Calu3 (cell line): ENCODE results near the gene RAPGEF5. TPM values are rescaled to one million over a fixed set of nuclear protein-coding genes. Genes with fewer than 3 reads are reported as not detected.

ENCODE experiments used
- BruUV-seq: library from RNA; stranded (reverse); fragments of 400-500 nt; replicated peaks from 2 replicates; lab custom pipeline; 2021; lab: Mats Ljungman, UMichigan
- CTCF ChIA-PET: fragments of 300-600 bp; sonication (Branson Sonifier 250); formaldehyde crosslinking; loops from one replicate; lab custom pipeline; 2022; ENCODE audit warnings: antibody characterized with exemption; lab: Charles Lee
- DNase-seq: peaks from one replicate; pipeline ENCODE4 v3.0.0; 2022
- H3K27ac Mint-ChIP-seq: one replicate; pipeline ENCODE4 v1.8.0; 2022; ENCODE audit warnings: mixed read lengths; ENCODE audit not compliant: unreplicated experiment
- H3K27me3 Mint-ChIP-seq: one replicate; pipeline ENCODE4 v1.8.0; 2022; ENCODE audit warnings: mixed read lengths; ENCODE audit not compliant: unreplicated experiment
- H3K36me3 Mint-ChIP-seq: one replicate; pipeline ENCODE4 v1.8.0; 2022; ENCODE audit warnings: mild to moderate bottlenecking, moderate library complexity, mixed read lengths; ENCODE audit not compliant: insufficient read depth, unreplicated experiment
- H3K4me1 Mint-ChIP-seq: one replicate; pipeline ENCODE4 v1.8.0; 2022; ENCODE audit warnings: mild to moderate bottlenecking, low read depth, mixed read lengths; ENCODE audit not compliant: unreplicated experiment
- H3K4me3 Mint-ChIP-seq: one replicate; pipeline ENCODE4 v1.8.0; 2022; ENCODE audit warnings: mild to moderate bottlenecking, low read depth, moderate library complexity, mixed read lengths; ENCODE audit not compliant: unreplicated experiment
- H3K9me3 Mint-ChIP-seq: one replicate; pipeline ENCODE4 v1.8.0; 2022; ENCODE audit warnings: low read depth, mixed read lengths; ENCODE audit not compliant: unreplicated experiment
- intact Hi-C: fragments of 100-400 bp; cut with micrococcal nuclease; formaldehyde crosslinking; loops from one replicate; pipeline ENCODE4 v1.10.0; 2022; ENCODE audit not compliant: unreplicated experiment
- total RNA-seq: library from RNA; stranded (reverse); gene quantifications from 2 replicates; pipeline ENCODE4 v1.2.3, GENCODE V29; 2022
- TF ChIP-seq, protein P1 (sequence below): fragments of 200-600 bp; IDR thresholded peaks from one replicate; pipeline ENCODE4 v1.8.0; 2022; ENCODE audit warnings: antibody characterized with exemption; ENCODE audit not compliant: unreplicated experiment

Gene RAPGEF5
- total RNA-seq, 1 experiment from 2014 or later, result 108 TPM

DNA sequence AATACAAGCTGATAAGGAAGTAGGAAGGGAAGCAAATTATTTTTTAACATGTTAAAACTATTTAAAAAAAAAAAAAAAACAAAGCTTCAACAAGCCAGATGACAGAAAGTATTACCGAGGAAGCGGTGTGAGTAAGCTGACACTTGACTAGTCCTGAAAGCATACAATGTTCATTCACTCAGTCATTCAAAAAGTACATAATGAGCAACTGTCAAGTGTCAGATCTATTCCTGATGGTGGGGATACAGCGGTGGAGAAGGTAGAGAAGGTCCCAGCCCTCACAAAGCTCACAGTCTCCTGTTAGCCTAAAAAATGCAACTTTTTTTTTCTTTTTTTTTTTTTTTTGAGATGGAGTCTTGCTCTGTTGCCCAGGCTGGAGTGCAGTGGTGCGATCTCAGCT, 40.0 kb downstream of the RAPGEF5 start:
- no peaks in the 10 kb centered on the region for H3K27me3 Mint-ChIP-seq

DNA sequence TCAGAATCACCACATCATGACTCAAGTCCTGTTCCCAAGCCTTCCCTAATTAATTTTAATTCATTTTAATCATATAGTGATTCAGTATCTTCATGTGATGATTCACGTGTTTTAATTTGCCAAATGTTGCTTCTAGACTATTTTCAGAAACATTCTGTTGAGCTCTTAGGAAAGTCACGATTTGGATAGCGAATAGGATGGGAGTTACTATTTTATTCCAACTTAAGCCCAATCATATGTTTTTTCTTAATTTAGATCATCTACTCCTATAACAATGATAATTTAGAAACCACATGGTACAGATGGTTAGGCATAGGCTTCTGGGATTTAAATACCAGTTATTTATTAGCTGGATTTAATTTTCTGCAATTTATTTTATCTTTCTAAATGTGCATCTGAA, 49.1 kb downstream of the RAPGEF5 start:
- no peak for DNase-seq
- no TSS peak for BruUV-seq
- peaks cover 4% of the 10 kb centered on the region for H3K9me3 Mint-ChIP-seq
- H3K27me3 Mint-ChIP-seq, result no peaks in the 10 kb centered on the region
- peaks cover 8% of the 10 kb centered on the region for H3K4me1 Mint-ChIP-seq
- no peak overlapping the region for H3K4me3 Mint-ChIP-seq
- TF ChIP-seq, protein P1, sequence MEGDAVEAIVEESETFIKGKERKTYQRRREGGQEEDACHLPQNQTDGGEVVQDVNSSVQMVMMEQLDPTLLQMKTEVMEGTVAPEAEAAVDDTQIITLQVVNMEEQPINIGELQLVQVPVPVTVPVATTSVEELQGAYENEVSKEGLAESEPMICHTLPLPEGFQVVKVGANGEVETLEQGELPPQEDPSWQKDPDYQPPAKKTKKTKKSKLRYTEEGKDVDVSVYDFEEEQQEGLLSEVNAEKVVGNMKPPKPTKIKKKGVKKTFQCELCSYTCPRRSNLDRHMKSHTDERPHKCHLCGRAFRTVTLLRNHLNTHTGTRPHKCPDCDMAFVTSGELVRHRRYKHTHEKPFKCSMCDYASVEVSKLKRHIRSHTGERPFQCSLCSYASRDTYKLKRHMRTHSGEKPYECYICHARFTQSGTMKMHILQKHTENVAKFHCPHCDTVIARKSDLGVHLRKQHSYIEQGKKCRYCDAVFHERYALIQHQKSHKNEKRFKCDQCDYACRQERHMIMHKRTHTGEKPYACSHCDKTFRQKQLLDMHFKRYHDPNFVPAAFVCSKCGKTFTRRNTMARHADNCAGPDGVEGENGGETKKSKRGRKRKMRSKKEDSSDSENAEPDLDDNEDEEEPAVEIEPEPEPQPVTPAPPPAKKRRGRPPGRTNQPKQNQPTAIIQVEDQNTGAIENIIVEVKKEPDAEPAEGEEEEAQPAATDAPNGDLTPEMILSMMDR, result no peak
- H3K36me3 Mint-ChIP-seq, result peaks cover 44% of the 10 kb centered on the region
- CTCF ChIA-PET, result interaction anchor here (0.6 to 1.4 kb wide), 2 partner anchors 12 to 125 kb away, joined by 4 to 6 read pairs; no protein-coding TSS in a partner anchor
- no peak overlapping the region for H3K27ac Mint-ChIP-seq
- intact Hi-C loops, result no loop called here

More for the DNA sequence above, 40.0 kb downstream of the RAPGEF5 start:
- CTCF ChIA-PET, result interaction anchor here (0.6 to 0.8 kb wide), 3 partner anchors 13 to 111 kb away, joined by 3 to 7 read pairs (median 5); no protein-coding TSS in a partner anchor
- no TSS peak for BruUV-seq
- DNase-seq, result no peak
- Mint-ChIP-seq H3K4me3 (no peak overlapping the region), H3K4me1 (peaks cover 19% of the 10 kb centered on the region), H3K36me3 (peaks cover 33% of the 10 kb centered on the region), H3K27ac (no peak overlapping the region), H3K9me3 (no peaks in the 10 kb centered on the region)
- TF ChIP-seq, protein P1, result no peak
- intact Hi-C loops, result no loop called here

DNA sequence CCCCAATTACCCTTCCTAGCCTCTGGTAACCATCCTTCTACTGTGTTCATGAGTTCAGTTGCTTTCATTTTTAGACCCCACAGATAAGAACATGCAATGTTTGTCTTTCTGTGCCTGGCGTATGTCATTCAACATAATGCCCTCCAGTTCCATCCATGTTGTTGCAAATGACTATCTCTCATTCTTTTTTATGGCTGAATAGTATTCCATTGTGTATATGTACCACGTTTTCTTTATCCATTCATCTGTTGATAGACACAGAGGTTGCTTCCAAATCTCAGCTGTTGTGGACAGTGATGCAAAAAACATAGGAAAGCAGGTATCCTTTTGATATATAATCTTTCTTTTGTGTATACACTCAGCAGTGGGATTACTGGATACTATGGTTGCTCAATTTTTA, 51.2 kb downstream of the RAPGEF5 start:
- no peaks in the 10 kb centered on the region for H3K27me3 Mint-ChIP-seq
- H3K36me3 Mint-ChIP-seq, result peaks cover 37% of the 10 kb centered on the region
- intact Hi-C loops, result no loop called here
- TF ChIP-seq, protein P1, result no peak
- H3K4me3 Mint-ChIP-seq, result no peak overlapping the region
- H3K27ac Mint-ChIP-seq, result no peak overlapping the region
- no TSS peak for BruUV-seq
- no peak for DNase-seq
- CTCF ChIA-PET, result no interaction called here
- H3K9me3 Mint-ChIP-seq, result peaks cover 4% of the 10 kb centered on the region
- H3K4me1 Mint-ChIP-seq, result peaks cover 8% of the 10 kb centered on the region

DNA sequence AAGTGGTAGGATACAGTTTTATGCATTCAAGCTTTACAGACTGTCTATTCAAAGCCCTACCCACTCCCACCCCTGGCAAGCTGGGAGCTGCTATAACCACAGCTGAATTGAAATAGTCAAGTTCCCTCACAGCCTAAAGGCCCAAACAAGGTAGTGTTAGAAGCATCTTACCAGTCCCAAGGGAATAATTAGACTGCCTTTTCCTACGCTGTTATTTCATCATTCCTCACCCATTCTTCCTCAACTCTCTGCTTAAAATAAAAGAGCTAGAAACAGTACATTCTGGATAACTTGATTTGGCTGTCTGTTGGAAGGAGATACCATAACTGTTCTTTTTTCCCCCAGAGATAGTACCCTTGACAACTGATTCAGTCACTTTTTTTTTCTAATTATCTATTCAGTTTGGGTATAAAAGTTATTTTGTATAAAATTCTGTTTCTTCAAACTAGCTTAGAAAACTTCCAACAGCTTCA, 54.0 kb downstream of the RAPGEF5 start:
- no TSS peak for BruUV-seq
- intact Hi-C loops, result no loop called here
- TF ChIP-seq, protein P1, result no peak
- peaks cover 8% of the 10 kb centered on the region for H3K4me1 Mint-ChIP-seq
- no peak overlapping the region for H3K4me3 Mint-ChIP-seq
- CTCF ChIA-PET, result interaction anchor here (1.2 kb wide), 1 partner anchor 142 kb away, joined by 3 read pairs; no protein-coding TSS in a partner anchor
- no peak for DNase-seq
- no peaks in the 10 kb centered on the region for H3K27me3 Mint-ChIP-seq
- H3K9me3 Mint-ChIP-seq, result peaks cover 4% of the 10 kb centered on the region
- H3K27ac Mint-ChIP-seq, result no peak overlapping the region
- H3K36me3 Mint-ChIP-seq, result peaks cover 54% of the 10 kb centered on the region
